ENCODE measurements around the gene RANBP10. TPM values are rescaled to one million over a fixed set of nuclear protein-coding genes. Genes with fewer than 3 reads are reported as not detected.

Gene RANBP10
- total RNA-seq, 2 experiments from 2014 or later = 12.3 to 20.0 TPM

DNA sequence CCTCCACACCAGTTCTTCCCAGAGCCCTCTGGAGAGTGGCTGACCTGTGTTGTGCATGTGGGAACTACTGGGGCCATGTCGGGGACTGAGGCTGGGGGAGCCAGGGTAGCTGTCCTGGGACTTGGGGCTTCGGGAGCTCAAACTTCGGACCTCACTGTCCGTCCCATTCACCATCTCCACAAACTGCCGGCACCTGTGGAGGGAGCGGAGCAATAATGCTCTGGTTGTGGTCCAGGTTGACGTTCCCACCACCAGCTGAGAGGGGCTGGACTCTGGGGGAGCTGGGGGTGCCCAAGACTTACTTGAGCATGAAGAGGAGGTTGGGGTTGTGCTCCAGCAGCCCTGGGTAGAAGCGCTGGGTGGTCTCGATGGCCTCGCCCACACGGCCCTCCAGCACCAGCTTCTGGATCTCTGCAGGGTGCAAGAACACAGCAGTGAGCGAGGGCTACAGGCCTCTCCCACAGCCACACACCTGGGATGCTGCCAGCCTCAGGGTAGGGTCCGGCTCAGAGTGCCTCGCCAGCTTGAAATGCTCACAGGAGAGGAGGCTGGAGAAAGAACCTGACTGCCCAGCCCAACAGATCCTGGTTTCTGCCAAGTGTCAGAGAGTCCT is 76.6 kb downstream of the RANBP10 start:
- TF ChIP-seq CTCF (conservative IDR thresholded peaks at IDR 0.05; ENCODE audit: low read length) = no peak
- TF ChIP-seq EZH2phosphoT487 (IDR thresholded peaks at IDR 0.05; ENCODE audit: borderline replicate concordance, low read depth, low read length) = no peak
- H4K20me1 ChIP-seq (ENCODE audit: insufficient read depth, low read length) = no peaks in the 10 kb centered on the region
- BruUV-seq (replicated peaks) = no TSS peak
- no peak overlapping the region for H2AFZ ChIP-seq (ENCODE audit: low read length)
- no peaks in the 10 kb centered on the region for H3K4me1 ChIP-seq (ENCODE audit: insufficient read depth, low read length, poor library complexity, severe bottlenecking)
- intact Hi-C loops (cut with micrococcal nuclease; ENCODE audit: unreplicated experiment) = no loop called here
- no peaks in the 10 kb centered on the region for H3K9me3 ChIP-seq (ENCODE audit: low read length)
- H3K79me2 ChIP-seq (ENCODE audit: insufficient read depth, low read depth, low read length) = no peaks in the 10 kb centered on the region
- no peak overlapping the region for H3K27ac ChIP-seq (ENCODE audit: low read depth, low read length, poor library complexity, severe bottlenecking)
- H3K9me2 ChIP-seq (ENCODE audit: insufficient read depth, low read length) = no peaks in the 10 kb centered on the region
- H3K36me3 ChIP-seq (ENCODE audit: insufficient read depth, low read length) = peaks cover 62% of the 10 kb centered on the region
- H3K4me2 ChIP-seq (ENCODE audit: low read length) = no peak overlapping the region
- ChIA-PET POLR2A (no interaction called here), CTCF (ENCODE audit: unreplicated experiment) (no interaction called here)
- H3K4me3 ChIP-seq (ENCODE audit: low read depth, low read length, poor library complexity, severe bottlenecking) = no peak overlapping the region
- DNase-seq (ENCODE audit: low spot score) = no peak

DNA sequence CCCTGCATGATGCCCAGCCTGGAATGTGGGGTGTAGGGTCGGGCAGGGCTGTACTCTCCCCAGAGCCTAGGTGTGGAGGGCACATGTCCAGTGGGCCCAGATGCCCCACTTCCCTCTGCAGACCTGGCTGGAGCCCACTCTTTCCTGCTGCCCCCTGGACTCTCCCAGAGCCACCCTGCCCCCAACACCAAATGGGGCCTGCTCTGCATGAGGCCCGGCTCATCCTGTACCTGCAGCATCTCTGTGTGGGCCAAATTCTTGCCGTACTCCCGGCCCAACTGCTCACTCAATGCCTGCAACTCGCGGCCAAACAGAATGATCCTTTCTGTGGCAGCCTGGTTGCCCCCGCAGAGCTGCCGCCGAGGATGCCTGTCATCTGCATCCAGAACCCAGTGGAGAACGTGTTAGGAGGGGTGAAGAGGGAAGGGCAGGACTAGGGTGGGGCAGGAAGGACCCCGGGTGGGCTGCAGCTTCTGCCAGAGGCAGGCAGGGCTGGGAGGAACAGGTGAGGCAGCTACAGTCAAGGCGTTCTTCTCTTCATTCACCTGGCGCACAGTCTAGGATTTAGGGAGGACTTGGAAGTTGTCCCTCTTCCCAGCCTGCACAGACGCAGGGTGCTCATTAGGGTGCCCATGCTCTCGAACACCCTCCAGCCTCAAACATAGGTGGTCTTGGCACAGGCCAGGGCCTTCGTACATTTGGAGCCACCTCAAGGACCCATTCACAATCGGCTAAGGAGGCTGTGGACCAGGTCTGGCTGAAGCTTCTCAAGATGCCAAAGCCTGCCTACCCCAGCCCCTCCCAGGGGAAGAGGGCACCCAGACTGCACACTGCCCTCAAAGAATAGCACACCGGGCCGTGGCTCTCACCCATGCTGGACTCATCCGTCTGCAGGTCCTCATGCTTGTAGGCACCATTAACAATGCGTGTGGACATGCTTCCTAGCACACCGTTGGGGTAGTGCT is 78.6 kb downstream of the RANBP10 start:
- no peaks in the 10 kb centered on the region for H3K9me2 ChIP-seq (ENCODE audit: insufficient read depth, low read length)
- TF ChIP-seq EZH2phosphoT487 (IDR thresholded peaks at IDR 0.05; ENCODE audit: borderline replicate concordance, low read depth, low read length) (no peak), CTCF (conservative IDR thresholded peaks at IDR 0.05; ENCODE audit: low read length) (no peak)
- H3K36me3 ChIP-seq (ENCODE audit: insufficient read depth, low read length) = peaks cover 65% of the 10 kb centered on the region
- H2AFZ ChIP-seq (ENCODE audit: low read length) = no peak overlapping the region
- no peaks in the 10 kb centered on the region for H3K79me2 ChIP-seq (ENCODE audit: insufficient read depth, low read depth, low read length)
- no TSS peak for BruUV-seq (replicated peaks)
- no peak overlapping the region for H3K4me3 ChIP-seq (ENCODE audit: low read depth, low read length, poor library complexity, severe bottlenecking)
- H3K4me2 ChIP-seq (ENCODE audit: low read length) = no peak overlapping the region
- H3K27ac ChIP-seq (ENCODE audit: low read depth, low read length, poor library complexity, severe bottlenecking) = no peak overlapping the region
- POLR2A ChIA-PET = interaction anchor here (0.6 kb wide), 2 partner anchors 128 to 358 kb away, joined by 3 to 11 read pairs; partner anchors contain the start of gene NFATC3
- H3K4me1 ChIP-seq (ENCODE audit: insufficient read depth, low read length, poor library complexity, severe bottlenecking) = peaks cover 7% of the 10 kb centered on the region
- intact Hi-C loops (cut with micrococcal nuclease; ENCODE audit: unreplicated experiment) = no loop called here
- H3K9me3 ChIP-seq (ENCODE audit: low read length) = no peaks in the 10 kb centered on the region
- H4K20me1 ChIP-seq (ENCODE audit: insufficient read depth, low read length) = no peaks in the 10 kb centered on the region
- CTCF ChIA-PET (ENCODE audit: unreplicated experiment) = no interaction called here
- DNase-seq (ENCODE audit: low spot score) = no peak
